Stimulated activated CD4-positive, alpha-beta T cell treated with anti-CD3 and anti-CD28 coated beads, TNF-alpha, amount 100 ng/mL, for 24 hours (primary cell): ENCODE results near the gene IGFLR1.
A peak's percentile ranks its signal among the peaks of the same experiment; 100 is the strongest.
"Not testable (repeated sequence)": the region's sequence is repeated elsewhere in the genome, so short reads cannot be mapped to it uniquely, and the experiment has no call there.

Experiments used
- DNase-seq, 3 experiments: peaks; one replicate each; pipeline ENCODE4 v3.0.0-alpha.2; 2020; ENCODE audit warnings: low read depth in 3 of 3

The IGFLR1 gene

GRCh38 chr19:35708391-35708790 lies 33.9 kb downstream of the IGFLR1 start:
- DNase-seq: no peak

DNA sequence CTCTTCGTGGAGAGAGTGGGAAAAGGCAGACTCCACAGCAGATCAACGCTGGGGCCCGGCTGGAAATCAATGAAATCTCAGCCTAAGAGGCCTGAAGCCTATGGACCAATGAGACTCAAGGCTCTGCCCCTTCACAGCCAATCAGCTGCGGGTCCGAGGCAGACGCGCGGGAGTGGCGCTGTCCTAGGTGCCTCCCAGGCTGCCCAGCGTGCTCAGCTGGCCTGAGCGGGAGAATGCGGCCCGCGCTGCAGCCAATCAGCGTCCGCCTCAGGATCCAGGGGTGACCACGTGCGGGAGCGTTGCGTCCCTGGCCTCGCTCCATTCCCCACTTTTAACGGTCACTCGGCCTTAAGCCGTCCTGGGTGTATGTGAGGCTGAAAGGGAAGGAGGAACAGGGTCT lies 38.0 kb downstream of the IGFLR1 start, which contains the start of gene ZBTB32:
Gene ZBTB32, plus strand, starts transcription at position 341 of the 400 bp plus-strand sequence. CDS start 10,069 bp downstream, outside the sequence.
- DNase-seq: peak in 1 of 3 experiments; percentile 27

DNA sequence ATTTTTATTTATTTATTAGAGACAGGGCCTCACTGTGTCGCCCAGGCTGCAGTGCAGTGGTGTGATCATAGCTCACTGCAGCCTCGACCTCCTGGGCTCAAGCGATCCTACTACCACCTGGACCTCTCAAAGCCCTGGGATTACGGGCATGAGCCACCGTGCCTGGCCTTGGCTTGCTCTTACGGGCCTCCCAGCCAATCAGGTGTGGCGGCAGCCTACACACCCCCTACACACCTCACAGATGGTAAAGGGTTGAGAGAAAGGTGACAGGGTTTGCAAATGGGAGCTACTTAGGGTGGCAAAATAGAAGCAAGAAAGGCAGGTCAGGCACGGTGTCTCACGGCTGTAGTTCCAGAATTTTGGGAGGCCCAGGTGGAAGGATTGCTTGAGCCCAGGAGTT lies 38.9 kb downstream of the IGFLR1 start:
- no peak for DNase-seq

DNA sequence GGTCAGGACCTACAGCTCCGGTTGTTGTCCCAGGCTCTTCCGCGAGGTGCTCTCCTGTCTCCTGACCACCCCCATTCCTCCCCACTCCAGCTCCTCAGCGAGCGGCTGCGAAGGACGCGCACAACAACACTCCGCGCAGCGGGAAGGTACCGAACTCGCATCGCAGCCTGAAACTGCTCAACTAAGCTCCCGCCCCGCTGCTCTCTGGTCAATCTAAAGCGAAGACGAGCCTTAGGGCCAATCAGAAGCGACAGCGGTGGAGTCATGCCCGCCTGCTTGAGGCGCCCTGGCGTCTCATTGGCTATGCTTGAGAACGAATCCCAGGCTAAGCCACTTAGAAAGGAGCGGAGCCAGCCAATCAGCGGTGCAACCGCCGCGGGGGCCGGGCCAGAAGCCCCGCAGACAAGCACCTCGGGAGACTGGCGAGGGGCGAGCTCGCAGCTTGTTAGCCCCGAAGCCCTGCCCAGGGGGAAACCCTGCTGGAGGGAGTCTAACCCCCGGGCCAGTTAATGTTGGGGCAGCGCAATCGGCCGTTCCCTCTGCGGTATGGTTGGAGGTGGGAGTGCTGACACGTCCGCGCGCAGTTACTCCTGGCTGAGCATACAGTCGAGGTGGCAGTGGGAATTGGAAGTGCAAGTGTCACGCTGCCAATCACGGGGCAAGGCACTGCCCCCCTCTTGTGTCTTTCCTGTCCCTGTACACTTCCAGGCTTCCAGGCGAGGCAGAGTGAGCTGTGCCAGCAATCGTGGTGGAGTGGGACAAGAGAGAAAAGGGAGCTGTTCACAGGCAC lies 39.8 kb downstream of the IGFLR1 start:
- peak; percentile 83 to 94 (median 91) for DNase-seq

DNA sequence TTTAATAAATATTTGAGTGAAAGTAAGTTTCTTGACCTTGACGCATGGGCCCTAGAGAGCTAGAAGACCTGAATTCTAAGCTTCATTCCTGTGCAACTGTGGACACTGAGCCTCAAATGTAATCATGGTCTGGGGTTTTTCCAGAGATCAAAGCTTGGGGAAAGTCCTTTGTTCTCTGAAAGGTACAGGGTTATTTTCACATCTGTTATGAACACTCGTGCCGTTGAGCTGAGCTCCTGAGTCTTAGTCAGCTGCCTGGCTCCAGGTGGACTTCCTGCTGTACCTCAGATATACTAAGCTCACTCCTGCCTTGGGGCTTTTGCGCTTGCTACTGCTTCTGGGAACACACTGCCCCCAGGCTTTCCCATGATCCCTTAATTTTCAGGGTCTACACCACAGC lies 45.4 kb downstream of the IGFLR1 start:
- no peak for DNase-seq

DNA sequence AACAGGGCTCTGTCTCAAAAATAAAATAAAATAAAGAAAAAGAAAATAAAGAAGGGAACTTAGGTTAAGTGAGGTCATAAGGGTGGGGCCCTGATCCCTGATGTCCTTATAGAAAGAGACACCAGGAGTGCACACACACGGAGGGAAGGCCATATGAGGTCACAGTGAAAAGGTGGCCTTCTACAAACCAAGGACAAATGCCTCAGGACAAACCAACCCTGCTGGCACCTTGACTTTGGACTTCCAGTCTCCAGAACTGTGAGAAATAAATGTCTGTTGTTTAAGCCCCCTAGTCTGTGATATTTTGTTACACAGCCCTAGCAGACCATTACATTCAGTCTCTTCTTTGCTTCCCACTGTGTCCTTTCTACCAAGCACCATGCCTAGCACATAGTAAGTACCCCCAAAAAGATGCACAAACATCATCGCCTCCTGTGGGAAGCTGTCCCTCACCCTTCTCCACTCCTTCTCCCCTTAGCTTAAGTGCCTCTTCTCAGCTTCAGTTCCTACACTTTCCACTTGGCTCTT lies 46.3 kb downstream of the IGFLR1 start:
- DNase-seq: no peak

DNA sequence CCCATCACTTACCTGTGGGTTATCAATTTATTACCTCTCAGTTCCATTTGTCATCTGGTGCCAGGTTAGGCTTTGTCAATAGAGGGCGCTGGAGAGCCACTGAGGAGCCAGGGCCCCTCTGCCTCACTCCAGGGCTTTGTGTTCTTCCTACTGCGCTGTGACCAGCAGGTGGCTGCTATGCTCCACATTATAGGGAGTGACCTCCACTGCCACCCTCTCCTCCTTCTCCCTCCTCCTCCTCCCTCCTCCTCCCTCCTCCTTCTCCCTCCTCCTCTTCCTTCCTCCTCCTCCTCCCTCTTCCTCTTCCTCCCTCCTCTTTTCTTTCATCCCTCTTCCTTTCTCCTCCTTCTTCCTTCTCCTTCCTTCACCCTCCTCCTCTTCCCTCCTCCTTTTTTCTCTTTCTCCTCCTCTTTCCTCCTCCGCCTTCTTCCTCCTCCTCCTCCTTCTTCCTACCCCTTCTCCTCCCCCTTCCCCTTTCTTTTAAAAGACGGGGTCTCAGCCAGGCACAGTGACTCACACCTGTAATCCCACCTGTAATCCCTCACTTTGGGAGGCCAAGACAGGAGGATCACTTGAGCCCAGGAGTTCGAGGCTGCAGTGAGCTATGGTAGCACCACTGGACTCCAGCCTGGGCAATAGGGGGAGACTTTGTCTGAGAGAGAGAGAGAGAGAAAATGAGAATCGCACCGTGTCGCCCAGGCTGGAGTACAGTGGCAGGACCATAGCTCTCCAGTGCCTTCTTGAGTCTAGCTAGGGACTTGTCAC lies 48.2 kb downstream of the IGFLR1 start:
- peak; percentile 82 to 91 (median 90) for DNase-seq

DNA sequence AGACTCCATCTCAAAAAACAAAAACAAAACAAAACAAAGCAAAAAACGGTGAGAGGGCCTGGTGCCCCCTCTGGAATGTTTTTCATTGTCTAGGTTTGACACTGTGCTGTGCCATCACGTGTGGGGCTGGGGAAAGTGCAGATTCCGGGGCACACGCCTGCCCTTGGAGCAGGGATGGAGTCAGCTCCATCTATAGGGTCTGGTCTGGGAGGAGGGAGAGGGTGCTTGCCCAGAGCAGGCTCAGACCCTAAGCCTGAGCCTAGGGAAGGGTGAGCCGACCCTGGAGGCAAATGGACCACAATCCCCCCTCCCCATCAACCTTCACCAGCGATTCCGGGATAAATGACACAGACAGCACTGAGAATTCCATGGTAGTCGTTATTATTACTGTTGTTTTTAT lies 48.8 kb downstream of the IGFLR1 start:
- no peak for DNase-seq

DNA sequence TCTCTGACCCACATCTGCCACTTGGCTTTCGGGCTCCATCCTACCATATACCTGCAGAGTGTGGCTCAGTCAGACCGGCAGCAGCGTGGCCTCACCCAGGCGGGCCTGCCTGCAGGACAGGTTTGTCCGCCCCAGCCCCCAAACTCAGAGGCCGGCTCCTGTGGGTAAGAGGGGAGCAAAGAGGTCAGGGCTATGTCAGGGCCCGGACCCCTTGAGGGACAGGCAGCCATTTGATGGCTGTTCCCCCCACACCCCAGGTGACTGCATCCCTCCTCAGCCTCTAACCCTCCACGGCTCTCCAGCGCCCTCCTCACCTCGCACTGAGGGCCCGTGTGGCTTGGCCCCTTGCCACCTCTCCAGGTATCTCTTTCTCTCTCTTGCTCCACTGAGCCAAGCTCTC lies 50.2 kb downstream of the IGFLR1 start:
- no peak for DNase-seq

GRCh38 chr19:35691106-35691505 lies 51.1 kb downstream of the IGFLR1 start:
- not testable (repeated sequence) for DNase-seq

DNA sequence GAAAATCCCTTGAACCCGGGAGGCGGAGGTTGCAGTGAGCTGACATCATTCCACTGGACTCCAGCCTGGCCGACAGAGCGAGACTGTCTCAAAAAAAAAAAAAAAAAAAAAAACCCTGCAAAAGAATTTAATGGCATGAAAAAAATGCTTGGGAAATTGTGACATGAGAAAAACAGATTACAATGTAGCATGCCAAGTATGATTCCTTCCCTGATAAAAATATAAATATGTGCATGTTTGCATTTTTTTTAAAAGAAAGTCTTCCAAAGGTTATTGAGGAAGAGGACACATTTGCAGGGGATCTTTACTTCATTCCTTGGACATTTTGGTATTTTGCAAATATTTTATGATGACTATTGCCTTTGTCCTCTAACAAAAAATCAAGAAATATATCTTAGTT lies 52.4 kb downstream of the IGFLR1 start:
- no peak for DNase-seq
